Measurements from ENCODE around the gene INF2.

INF2 gene

DNA sequence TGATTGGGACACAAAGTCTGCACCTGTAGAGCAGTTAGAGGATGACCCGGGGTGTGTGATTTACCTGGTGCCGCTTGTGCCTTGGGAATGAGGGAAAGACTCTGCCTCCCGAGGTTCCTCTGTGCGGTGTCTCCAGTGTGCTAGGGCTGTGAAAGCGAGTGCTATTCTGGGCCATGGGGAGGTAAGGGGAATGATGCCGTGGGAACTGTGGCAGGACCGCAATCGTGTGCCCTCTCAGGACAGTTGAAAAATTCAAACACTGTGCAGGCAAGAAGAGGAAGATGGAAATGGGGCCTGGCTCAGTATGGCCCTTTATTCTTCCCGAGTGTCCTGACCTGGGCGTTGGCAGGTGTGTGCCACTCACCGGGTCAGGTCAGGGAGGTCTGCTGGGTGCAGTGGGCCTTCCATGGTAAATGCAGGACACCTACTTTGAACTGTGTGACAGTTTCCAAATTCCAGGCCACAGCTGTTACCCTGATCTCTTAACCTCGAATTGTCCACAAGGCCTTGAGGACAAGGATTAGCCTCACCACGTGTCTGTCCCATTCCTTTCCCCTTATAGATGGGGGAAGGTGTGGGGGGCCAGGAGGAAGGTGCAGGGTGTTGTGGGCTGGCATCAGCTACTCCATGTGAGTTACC is 64.9 kb downstream of the INF2 start:
- DNase-seq: no peak

DNA sequence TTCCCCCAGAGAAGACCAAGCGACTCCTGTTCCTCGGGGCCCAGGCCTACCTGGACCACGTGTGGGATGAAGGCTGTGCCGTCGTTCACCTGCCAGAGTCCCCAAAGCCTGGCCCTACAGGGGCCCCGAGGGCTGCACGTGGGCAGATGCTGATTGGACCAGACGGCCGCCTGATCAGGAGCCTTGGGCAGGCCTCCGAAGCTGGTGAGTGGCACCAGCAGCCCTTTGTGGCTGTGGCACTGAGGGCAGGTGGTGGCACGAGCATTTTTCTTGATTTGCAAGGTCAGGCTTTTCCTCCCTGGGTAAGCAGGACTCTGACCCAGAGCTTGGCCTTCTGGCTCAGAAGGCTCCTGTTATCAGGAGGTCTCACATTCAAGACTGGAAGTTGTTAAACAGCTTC is 66.2 kb downstream of the INF2 start:
- no peak for DNase-seq

DNA sequence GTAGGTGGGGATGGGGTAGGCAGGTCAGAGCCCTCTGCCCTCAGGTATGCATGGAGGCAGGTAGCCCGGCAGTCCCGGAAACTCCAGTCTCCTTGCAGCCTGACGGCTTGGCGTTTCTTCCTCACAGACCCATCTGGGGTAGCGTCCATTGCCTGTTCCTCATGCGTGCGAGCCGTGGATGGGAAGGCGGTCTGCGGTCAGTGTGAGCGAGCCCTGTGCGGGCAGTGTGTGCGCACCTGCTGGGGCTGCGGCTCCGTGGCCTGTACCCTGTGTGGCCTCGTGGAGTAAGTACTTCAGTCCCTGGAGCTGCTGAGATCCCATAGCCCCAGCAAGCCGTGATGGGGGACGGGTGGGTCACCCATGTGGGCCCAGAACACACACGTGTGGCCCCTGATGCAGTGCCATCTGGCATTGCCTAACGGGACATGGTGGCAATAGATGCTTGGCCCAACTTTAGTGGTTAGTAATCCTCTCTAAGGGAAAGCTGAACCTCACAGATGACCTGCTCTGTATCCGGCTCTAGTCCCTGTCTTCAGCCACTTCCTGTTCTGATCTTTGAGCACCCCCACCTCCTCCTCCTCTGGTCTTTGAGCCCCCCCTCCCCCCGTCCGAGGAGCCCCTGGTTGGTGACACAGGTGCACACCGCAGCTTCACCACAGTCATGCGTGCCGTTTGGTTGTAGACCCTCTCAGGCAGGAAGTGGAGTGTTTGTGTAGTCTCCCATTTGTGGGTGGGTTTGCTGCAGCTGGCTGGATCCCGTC is 67.2 kb downstream of the INF2 start:
- DNase-seq: no peak

DNA sequence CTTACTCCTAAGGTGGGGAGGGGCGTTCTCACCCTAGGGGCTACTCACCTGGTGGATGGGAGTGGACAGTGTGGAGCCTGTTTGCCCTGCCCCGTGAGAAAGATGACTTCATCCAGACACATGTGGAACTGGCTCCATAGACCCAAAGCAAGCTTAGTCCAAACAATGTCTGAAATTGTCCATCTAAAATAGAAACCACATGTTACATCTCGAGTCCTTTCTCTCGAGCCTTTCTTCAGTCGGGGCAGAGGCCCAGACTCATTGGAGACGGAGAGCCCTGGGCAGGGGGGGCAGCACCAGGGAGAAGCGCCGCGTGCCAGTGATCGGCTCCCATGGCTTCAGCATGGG is 67.8 kb downstream of the INF2 start:
- DNase-seq: no peak

DNA sequence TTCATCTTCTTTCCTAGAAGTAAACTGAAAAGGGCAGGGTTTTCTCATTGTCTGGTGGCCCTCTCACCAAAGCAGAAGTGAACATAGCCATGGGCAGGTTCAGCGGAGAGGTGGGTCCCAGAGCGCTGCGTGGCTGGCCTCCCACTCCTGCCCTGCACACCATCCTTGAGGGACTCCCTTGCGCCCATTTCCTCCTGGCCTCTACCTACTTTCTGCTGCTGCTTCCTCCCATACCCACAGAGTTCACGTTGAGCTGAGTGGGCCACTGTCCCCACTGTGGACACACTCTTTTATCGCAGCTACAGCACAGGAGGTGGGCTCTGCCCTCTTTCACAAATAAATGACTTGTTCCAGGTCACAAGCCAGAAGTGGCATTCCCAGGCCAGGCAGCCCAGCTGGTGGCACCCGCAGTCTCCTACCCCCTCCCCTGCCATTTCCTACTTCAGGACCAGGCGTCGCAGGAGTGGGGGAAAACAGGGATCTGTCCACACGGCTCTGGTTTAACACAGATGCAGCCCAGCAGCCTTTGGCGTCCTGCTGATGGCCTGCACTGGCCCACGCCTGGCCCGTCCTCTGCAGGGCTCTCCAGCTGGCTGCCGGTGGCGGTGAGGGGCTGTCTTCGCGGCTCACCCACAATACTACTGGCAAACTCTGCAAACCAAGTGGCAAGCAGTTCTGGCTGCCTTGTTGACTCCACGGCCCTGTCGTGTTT is 68.4 kb downstream of the INF2 start:
- no peak for DNase-seq

DNA sequence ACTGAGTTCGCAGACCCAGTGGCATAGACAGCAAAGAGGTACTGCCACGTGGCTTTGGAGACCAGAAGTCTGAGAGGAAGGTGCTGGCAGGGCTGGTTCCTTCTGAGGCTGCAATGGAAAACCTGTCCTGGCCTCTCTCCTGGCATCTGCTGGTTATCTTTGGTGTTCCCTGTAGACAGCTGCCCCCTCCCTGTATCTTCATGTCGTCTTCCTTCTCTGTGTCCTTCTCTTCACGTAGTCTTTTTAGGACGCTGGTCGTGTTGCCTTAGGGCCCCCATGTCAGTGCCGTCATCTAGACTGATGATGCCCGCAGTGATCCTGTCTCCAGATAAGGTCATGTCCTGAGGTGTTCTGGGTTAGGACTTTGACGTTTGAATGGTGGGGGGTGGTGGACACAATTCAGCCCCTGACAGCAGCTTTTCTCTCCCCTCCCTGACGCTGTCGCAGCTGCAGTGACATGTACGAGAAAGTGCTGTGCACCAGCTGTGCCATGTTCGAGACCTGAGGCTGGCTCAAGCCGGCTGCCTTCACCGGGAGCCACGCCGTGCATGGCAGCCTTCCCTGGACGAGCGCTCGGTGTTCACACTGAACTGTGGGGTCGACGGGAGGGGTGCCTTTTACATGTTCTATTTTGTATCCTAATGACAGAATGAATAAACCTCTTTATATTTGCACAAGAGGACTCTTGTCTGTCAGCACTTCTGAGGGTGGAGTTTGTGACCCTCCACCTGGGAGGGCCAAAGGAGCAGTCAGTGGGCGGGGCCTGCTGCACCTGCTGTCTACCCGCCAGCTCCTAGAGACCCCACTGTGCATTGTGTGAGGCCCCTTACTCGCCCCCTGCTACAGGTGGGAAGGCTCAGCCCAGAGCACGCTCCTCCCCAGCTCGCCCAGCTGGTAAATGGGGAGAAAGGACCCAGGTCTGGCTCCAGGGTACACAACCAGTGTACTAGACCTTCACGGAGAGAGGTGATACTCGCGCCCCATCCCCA is 69.9 kb downstream of the INF2 start:
- DNase-seq: no peak

DNA sequence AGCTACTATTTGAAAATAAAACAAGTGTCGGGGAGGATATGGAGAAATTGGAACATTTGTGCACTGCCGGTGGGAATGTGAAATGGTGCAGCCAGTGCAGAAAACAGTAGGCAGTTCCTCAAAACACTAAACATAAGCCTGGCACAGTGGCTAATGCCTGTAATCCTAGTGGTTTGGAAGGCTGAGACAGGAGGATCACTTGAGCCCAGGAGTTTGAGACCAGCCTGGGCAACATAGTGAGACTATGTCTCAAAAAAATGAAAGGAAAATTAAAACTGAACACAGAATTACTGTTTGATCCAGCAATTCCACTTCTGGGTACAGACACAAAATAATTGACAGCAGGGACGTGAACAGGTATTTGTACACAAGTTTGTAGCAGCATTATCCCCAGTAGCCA is 76.1 kb downstream of the INF2 start:
- DNase-seq: no peak

DNA sequence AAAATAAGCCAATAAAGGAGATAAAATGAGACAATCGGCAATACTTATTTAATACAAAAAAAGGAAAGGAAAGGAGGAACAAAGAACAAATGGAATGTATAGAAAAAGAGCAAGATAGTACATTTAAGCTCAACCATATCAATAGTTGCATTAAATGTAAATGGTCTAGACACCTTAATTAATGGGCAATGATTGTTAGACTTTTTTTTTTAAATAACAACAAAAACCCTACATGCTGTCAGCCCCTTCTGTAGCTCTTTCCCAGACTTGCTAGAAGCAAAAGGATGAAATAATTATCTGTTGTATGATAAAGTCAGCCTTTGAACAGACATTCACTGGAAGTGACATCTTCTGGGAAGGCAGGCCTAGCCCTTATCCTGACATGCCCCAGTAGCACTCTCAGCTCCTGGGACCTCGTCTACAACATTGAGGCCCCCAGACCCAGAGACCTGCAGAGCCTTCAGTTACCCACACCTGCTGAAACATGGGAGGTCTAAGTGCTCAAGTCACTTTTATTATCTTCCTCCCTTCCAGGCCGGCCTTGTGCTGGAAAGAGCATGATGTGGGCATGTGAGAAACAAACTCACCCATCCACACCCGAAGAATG is 76.9 kb downstream of the INF2 start:
- DNase-seq: no peak

DNA sequence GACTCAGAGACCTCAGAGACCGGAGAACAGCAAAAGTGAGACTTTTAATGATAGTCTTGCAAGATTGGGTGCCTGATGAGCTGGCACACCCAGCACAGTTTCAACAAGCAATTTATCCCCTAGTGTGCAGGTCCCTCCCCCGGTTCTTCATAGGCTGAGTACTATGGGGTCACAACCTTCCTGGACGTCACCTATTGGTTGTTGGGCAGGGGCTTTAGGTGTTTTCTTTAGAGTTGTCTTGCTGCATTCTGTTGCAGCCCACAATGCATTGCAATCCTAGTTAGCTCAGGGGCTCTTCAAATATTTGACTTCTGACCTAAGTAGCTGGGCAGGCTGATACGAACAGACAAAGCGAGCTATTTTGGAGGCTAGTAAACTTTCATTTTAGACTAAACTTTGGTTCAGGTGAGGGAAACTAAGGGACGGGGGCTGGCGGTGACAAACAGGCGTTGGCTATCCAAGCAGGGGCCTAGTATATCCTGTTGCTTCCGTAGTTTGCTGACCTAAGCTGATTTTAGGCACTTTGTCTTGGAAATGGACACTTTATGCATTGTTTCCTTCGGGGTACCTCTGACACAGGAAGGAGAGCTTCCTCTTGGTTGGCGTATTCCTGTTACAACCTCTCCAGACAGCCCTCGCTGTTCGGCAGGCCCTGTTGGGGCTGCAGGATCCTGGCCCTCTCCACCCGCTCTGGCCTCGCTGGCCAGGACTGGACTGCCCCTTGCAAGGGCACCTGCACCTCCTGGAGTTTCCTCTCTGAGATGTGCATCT is 77.6 kb downstream of the INF2 start:
- no peak for DNase-seq

DNA sequence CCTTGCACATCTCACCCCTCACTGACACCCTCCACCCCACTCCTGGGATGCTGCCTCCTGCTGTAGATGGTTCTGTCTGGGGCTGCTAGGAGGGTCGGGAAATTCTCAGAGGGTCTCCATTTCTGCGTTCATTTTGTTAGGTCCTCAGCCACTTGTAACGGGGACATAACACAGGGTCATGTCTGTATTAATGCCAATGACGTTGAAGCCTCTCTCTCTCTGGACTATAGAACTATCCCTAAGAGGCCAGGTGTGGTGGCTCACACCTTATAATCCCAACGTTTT is 78.2 kb downstream of the INF2 start:
- no peak for DNase-seq

DNA sequence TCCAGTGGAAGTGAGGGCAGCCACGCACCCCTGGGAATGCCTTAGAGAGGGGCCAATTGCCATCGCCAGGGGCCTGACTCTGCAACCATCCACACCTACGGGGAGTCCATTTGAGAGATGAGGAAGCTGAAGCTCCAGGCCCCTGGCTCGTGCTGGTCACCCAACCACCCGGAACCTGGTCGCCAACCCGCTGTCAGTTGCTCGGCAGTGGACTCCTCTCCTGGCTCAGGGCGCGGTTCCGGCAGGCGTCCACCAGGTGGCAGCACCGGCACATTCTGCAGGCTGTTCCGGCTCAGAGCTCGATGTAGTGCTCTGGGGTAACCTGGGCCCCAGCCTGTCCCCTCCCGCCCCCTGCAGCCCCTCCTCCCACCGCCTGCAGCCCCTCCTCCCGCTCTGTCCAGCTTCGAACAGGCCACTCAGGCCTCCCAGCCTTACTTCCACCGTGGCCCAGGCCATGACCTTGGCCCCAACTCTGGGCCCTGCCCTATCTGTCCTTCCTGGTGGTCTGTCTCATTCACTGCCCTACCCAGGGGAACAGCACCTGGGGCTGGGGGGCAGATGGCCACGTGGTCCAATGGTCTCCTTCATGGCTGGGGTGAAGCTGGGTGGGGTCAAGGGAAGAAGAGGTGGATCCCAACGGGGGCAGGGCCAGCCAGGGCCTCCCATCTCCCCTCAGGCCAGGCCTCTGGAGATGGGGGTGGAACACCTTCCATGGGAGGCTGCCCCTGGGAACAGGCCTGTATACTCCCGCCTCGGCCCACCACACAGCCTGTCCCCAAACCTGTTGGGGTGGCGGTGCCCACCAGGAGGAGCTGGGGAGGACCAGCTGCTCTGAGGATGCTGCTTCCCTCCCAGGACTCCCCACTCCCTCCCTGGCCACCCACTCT is 79.3 kb downstream of the INF2 start:
- DNase-seq: no peak

DNA sequence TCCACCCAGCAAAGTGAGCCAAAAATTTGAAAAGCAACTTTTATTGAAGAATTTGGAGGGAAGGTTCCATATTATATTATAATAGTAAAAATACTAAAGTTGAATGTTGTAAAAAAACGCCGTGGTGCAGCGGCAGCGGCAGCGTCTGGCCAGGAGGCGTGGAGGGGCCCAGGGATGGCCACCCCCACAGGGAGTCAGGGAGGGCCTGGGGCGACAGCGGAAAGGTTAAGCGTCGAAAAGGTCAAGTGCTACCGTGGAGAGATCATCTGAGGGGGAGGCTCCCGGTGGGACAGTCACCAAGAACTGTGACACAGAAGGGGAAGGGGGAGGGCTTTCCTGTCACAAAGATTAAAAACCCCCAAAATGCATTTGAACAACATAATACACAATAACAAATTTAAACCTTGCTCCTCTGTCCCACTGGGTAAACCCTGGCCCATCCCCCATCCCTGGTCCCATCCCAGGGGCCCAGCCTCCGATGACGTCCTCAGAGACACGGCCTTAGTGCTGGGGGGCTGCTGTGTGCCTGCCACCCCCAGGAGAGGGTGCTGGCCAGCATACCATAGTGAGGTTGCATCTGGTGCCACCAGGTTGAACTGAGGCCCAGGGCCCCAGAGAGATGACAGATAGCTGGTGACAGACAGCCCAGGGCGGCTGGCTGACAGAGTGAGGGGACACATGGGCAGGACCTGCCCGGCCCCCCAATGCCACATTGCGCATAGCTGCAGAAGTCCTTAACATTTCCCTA is 80.1 kb downstream of the INF2 start:
- no peak for DNase-seq

DNA sequence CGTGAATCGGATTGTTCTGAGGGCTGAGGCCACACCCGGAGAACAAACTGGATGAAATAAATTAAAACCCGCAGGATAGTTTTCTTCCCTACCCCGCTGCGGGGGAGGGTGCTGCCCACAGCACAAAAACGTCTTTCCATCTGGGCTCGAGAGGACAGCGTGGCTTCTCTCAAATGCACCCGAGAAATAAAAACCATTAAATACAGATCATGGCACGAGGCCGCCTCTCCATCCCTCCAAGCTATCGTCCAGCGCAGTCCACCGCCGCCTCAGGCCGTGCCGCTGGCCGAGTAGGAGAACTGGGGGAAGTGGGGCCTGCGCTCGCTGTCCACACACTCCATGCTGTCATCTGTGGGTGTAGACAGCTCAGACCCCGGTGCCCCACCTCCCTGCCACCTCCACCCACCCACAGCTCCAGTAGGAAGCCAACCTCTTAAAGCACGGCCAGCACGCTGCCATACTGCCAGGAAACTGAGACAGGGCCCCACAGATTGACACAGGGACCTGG is 80.7 kb downstream of the INF2 start:
- no peak for DNase-seq

DNA sequence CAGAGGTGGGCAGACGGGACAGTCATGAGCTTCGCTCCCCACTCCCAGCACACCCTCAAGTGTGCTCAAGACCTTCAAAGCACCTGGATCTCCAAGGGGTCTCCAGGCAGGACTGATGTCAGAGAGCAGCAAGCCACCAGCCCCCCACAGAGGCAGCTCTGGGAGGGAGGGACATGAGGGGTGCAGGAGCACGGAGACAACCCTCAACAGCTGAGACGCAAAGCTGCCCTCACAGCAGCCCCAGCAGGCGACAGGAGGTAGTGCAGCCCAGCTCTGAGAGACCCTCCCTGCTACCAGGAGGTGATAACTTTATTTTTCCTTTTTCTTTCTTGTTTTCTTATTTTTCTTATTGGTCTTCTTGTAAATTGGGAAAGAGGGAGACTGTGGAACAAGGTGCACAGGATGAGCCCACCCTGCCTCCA is 81.4 kb downstream of the INF2 start:
- no peak for DNase-seq

DNA sequence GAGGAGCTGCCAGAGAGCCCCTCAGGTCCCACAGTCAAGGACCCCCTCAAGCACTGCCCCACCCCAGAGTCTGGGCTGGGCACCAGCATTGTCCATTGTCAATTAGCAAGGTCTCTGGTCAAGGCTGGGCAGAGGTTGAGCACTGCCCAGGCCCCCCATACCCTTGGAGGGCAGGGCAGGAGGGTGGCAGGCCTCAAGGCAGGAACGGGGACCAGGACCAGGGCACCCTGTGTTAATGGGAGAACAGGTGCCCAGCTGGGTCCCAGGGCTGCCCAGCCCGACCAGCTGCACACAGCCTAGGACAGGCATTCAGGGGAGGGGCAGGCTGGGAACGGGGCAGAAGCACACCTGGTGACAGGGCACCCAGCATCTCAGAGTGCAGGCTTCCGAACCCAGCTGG is 82.0 kb downstream of the INF2 start:
- DNase-seq: no peak

All from NCI-H2029 treated with DMSO at 0.1 percent for 48 hours (cell line).